OCI-LY3 (cell line): ENCODE data around the gene IDH2.

Experiments
- EZH2phosphoT487 ChIP-seq: fragments of 200-600 bp; shearing (Covaris generic); IDR thresholded peaks from 2 replicates; pipeline ENCODE4 v1.6.1; 2018; ENCODE audit warnings: antibody characterized with exemption, mixed run types, low read depth
- TF ChIP-seq, protein P1 (sequence below): fragments of 200-600, 300-600 bp; sonication (generic); IDR thresholded peaks from 2 replicates; pipeline ENCODE4 v1.5.1; 2014; ENCODE audit warnings: antibody characterized with exemption, low read length, low read depth

DNA sequence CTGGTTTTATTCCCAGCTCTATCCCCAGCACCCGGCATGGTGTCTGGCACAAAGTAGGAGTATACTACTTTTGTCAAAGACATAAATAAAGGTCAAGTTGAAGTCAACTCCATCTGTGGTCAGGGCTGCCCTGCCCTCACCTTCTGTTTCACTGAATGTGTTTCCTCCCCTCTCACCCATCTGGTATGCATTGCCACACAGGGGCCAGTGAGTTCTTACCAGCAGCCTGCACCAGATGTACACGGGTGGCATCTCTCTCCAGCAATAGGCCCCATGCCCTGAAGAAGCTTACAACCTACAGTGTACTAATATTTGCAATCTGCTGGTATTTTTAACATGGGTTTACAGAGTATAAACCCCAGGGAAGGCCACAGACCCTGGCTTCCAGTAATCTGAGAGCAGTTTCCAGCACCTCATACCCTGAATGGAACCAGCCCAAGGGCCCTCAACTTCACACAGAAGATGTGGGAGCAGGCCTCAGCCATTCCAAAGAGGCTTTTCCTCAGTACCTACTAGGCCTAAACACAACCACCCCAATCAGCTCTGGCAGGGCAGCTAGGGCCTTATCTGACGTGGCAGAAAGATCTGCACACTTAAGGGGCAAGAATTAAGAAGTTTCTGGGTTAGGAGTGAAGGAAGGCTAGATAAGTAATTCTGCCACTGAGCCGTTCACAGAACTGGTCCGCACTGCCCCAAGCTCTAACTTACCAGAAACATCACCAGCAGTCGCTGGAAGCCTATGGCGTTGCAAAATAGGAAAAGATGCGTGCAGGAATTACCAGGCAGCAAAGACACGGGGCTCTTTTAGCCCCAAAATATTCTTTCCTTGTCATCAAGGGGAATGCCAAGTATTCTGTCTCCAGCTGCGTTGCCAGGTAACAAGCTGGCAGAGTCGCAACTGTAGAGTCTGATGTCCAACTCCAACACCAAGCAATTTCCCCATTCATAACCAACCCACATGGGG is 2.1 kb downstream of the IDH2 start:
- no peak for TF ChIP-seq EZH2phosphoT487
- TF ChIP-seq, protein P1, sequence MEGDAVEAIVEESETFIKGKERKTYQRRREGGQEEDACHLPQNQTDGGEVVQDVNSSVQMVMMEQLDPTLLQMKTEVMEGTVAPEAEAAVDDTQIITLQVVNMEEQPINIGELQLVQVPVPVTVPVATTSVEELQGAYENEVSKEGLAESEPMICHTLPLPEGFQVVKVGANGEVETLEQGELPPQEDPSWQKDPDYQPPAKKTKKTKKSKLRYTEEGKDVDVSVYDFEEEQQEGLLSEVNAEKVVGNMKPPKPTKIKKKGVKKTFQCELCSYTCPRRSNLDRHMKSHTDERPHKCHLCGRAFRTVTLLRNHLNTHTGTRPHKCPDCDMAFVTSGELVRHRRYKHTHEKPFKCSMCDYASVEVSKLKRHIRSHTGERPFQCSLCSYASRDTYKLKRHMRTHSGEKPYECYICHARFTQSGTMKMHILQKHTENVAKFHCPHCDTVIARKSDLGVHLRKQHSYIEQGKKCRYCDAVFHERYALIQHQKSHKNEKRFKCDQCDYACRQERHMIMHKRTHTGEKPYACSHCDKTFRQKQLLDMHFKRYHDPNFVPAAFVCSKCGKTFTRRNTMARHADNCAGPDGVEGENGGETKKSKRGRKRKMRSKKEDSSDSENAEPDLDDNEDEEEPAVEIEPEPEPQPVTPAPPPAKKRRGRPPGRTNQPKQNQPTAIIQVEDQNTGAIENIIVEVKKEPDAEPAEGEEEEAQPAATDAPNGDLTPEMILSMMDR = no peak
